22Rv1 (cell line): ENCODE data around the gene MCM9.

Experiments
- ZFX ChIP-seq: fragments of 450-650 bp; IDR thresholded peaks from 2 replicates; pipeline ENCODE4 v1.6.1; 2017; ENCODE audit warnings: antibody characterized with exemption, borderline replicate concordance
- TF ChIP-seq, protein P1 (sequence below): fragments of 450-650 bp; IDR thresholded peaks from 2 replicates; pipeline ENCODE4 v1.5.1; 2017; ENCODE audit warnings: mild to moderate bottlenecking

DNA sequence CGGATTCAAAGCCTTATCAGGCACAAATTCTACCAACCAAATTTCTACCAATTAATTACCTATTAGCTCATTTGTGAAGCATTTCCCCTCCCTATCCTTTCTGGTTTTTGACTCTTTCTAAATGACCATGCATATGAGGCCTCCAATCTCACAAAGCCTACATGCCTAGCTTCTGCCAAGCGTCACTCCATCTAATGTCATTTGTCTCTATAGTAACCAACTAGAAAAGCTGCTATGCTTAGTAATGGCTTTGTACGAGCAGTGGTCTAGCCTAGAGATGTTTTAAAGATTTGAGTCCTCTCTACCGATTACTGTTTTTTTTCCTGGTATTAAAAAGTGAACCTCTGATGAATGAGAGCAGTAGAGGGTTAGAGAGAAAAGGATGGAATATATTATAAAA, 45.8 kb downstream of the MCM9 start:
- TF ChIP-seq, protein P1, sequence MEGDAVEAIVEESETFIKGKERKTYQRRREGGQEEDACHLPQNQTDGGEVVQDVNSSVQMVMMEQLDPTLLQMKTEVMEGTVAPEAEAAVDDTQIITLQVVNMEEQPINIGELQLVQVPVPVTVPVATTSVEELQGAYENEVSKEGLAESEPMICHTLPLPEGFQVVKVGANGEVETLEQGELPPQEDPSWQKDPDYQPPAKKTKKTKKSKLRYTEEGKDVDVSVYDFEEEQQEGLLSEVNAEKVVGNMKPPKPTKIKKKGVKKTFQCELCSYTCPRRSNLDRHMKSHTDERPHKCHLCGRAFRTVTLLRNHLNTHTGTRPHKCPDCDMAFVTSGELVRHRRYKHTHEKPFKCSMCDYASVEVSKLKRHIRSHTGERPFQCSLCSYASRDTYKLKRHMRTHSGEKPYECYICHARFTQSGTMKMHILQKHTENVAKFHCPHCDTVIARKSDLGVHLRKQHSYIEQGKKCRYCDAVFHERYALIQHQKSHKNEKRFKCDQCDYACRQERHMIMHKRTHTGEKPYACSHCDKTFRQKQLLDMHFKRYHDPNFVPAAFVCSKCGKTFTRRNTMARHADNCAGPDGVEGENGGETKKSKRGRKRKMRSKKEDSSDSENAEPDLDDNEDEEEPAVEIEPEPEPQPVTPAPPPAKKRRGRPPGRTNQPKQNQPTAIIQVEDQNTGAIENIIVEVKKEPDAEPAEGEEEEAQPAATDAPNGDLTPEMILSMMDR: no peak
- TF ChIP-seq ZFX: no peak
